ENCODE results near the gene ZFP92. TPM values are rescaled to one million over a fixed set of nuclear protein-coding genes. Genes with fewer than 3 reads are reported as not detected.

Gene ZFP92
- total and polyA plus RNA-seq, 2 experiments from 2014 or later, result 0.09 TPM; not detected in 1

- Histone ChIP-seq H3K27ac (no peak within 1 kb of the TSS), H3K36me3 (no peaks in the 10 kb centered on the region), H3K4me1 (ENCODE audit: low read depth) (no peaks in the 10 kb centered on the region), H3K4me3 (no peak within 1 kb of the TSS), H3K27me3 (no peaks in the 10 kb centered on the region), H3K9me3 (ENCODE audit: low read depth) (no peaks in the 10 kb centered on the region)
- no peak for TF ChIP-seq CTCF (IDR thresholded peaks at IDR 0.05; ENCODE audit: low read depth, low read length)
- DNase-seq (ENCODE audit: low read depth in 1 of 2, low spot score in 1 of 2), result no peak
Observed at GRCh38 chrX:153445856-153446635, 34.8 kb downstream of the ZFP92 start, which contains the start of gene TREX2. TREX2 (minus strand) TSS chrX:153446056; CDS start chrX:153445430, 626 bp downstream.

- Histone ChIP-seq H3K4me1 (ENCODE audit: low read depth) (peaks cover 3% of the 10 kb centered on the region), H3K4me3 (no peak overlapping the region), H3K27me3 (no peaks in the 10 kb centered on the region), H3K27ac (no peak overlapping the region), H3K36me3 (no peaks in the 10 kb centered on the region), H3K9me3 (ENCODE audit: low read depth) (no peaks in the 10 kb centered on the region)
- no peak for DNase-seq (ENCODE audit: low read depth in 1 of 2, low spot score in 1 of 2)
- no peak for TF ChIP-seq CTCF (IDR thresholded peaks at IDR 0.05; ENCODE audit: low read depth, low read length)
Observed at GRCh38 chrX:153446636-153446936, 35.3 kb downstream of the ZFP92 start.

- no peak for DNase-seq (ENCODE audit: low read depth in 1 of 2, low spot score in 1 of 2)
- Histone ChIP-seq H3K4me1 (ENCODE audit: low read depth) (peaks cover 6% of the 10 kb centered on the region), H3K4me3 (no peak overlapping the region), H3K9me3 (ENCODE audit: low read depth) (no peaks in the 10 kb centered on the region), H3K36me3 (no peaks in the 10 kb centered on the region), H3K27me3 (no peaks in the 10 kb centered on the region), H3K27ac (no peak overlapping the region)
- no peak for TF ChIP-seq CTCF (IDR thresholded peaks at IDR 0.05; ENCODE audit: low read depth, low read length)
Observed at GRCh38 chrX:153446950-153447580, 35.8 kb downstream of the ZFP92 start.

- no peaks in the 10 kb centered on the region for H3K36me3 ChIP-seq
- no peak for DNase-seq (ENCODE audit: low read depth in 1 of 2, low spot score in 1 of 2)
Observed at GRCh38 chrX:153447581-153447960, 36.3 kb downstream of the ZFP92 start.

More at GRCh38 chrX:153447581-153447960, 36.3 kb downstream of the ZFP92 start:
- Histone ChIP-seq H3K27ac (no peak overlapping the region), H3K4me1 (ENCODE audit: low read depth) (peaks cover 6% of the 10 kb centered on the region), H3K9me3 (ENCODE audit: low read depth) (no peaks in the 10 kb centered on the region), H3K27me3 (no peaks in the 10 kb centered on the region), H3K4me3 (no peak overlapping the region)
- TF ChIP-seq CTCF (IDR thresholded peaks at IDR 0.05; ENCODE audit: low read depth, low read length), result no peak
